ENCODE measurements around the gene MBLAC1. TPM values are rescaled to one million over a fixed set of nuclear protein-coding genes. Genes with fewer than 3 reads are reported as not detected.
A peak's percentile ranks its signal among the peaks of the same experiment; 100 is the strongest.

Gene MBLAC1
- total and polyA plus RNA-seq, 9 of the 15 experiments (the other 6 are each of a cell fraction or from before 2014, with no cell fraction given), result 0.03 to 3.1 (median 0.52) TPM

- TF ChIP-seq PHF21A (IDR thresholded peaks at IDR 0.05; ENCODE audit: borderline replicate concordance, low read depth) (no peak), NFE2 (IDR thresholded peaks at IDR 0.05; ENCODE audit: low read depth) (no peak), CREB1 (IDR thresholded peaks at IDR 0.05) (no peak), CREB1 (CRISPR knock-in tag; IDR thresholded peaks at IDR 0.05) (no peak), CBFB (CRISPR knock-in tag; IDR thresholded peaks at IDR 0.05) (no peak), ZNF274 (IDR thresholded peaks at IDR 0.05; ENCODE audit: borderline replicate concordance, low read depth, low read length) (no peak), KLF13 (tag; IDR thresholded peaks at IDR 0.05; ENCODE audit: borderline replicate concordance, low read depth) (no peak), RUNX1 (IDR thresholded peaks at IDR 0.05; ENCODE audit: low read depth) (no peak), ZNF644 (tag; IDR thresholded peaks at IDR 0.05; ENCODE audit: low read depth) (no peak), NFRKB (IDR thresholded peaks at IDR 0.05; ENCODE audit: low read depth) (0 out of 2 replicates have a peak, but pooled peaks have one; percentile 56), NR2C2 (CRISPR knock-in tag; IDR thresholded peaks at IDR 0.05) (no peak), NR2C2 (tag; IDR thresholded peaks at IDR 0.05) (no peak), ZNF197 (CRISPR knock-in tag; IDR thresholded peaks at IDR 0.05; ENCODE audit: low read depth) (no peak), HDAC8 (tag; IDR thresholded peaks at IDR 0.05) (no peak)
These were observed 4.1 kb downstream of the MBLAC1 start (continued) for GRCh38 chr7:100130608-100131453.
